HG02678 (cell line): ENCODE data around the gene PCDH17.

Experiments used
- ATAC-seq: cut with Tn5 transposase; IDR thresholded peaks from one replicate; pipeline ENCODE4 v1.9.1; 2021; ENCODE audit warnings: mild to moderate bottlenecking, moderate library complexity; ENCODE audit not compliant: unreplicated experiment

Gene PCDH17

GRCh38 chr13:57631596-57632275 is at the start of gene PCDH17:
TSS of gene PCDH17 (plus strand) at chr13:57631744. CDS start at chr13:57632547, 803 bp downstream.
- no peak for ATAC-seq

- ATAC-seq: no peak
These were observed 49.5 kb upstream of the PCDH17 start for GRCh38 chr13:57582032-57582431.

GRCh38 chr13:57583529-57583928 is 48.0 kb upstream of the PCDH17 start:
- no peak for ATAC-seq

GRCh38 chr13:57588639-57589038 is 42.9 kb upstream of the PCDH17 start:
- ATAC-seq: no peak

- no peak for ATAC-seq
These were observed 35.8 kb upstream of the PCDH17 start for GRCh38 chr13:57595775-57596174.

GRCh38 chr13:57601536-57601935 is 30.0 kb upstream of the PCDH17 start:
- no peak for ATAC-seq

GRCh38 chr13:57604442-57604841 is 27.1 kb upstream of the PCDH17 start:
- ATAC-seq: no peak

GRCh38 chr13:57611969-57612368 is 19.6 kb upstream of the PCDH17 start:
- no peak for ATAC-seq

GRCh38 chr13:57612568-57612967 is 19.0 kb upstream of the PCDH17 start:
- ATAC-seq: no peak

GRCh38 chr13:57624565-57625435 is 6.7 kb upstream of the PCDH17 start:
- ATAC-seq: no peak

- peak; percentile 38 for ATAC-seq
These were observed 3.9 kb upstream of the PCDH17 start for GRCh38 chr13:57627663-57628062.

- ATAC-seq: no peak
These were observed 2.1 kb upstream of the PCDH17 start for GRCh38 chr13:57629391-57629804.

- peak; percentile 48 for ATAC-seq
These were observed 1.7 kb upstream of the PCDH17 start for GRCh38 chr13:57629821-57630235.

GRCh38 chr13:57630661-57631595 is 616 bp upstream of the PCDH17 start:
- ATAC-seq: no peak

GRCh38 chr13:57632276-57633140 is 964 bp downstream of the PCDH17 start:
- ATAC-seq: no peak

- no peak for ATAC-seq
These were observed 1.8 kb downstream of the PCDH17 start for GRCh38 chr13:57633141-57633949.

- ATAC-seq: no peak
These were observed 2.6 kb downstream of the PCDH17 start for GRCh38 chr13:57633950-57634838.

GRCh38 chr13:57634839-57635165 is 3.3 kb downstream of the PCDH17 start:
- no peak for ATAC-seq
